GM18498 (cell line): ENCODE data around the gene SHANK1.

ENCODE experiments used
- ATAC-seq: cut with Tn5 transposase; IDR thresholded peaks from one replicate; pipeline ENCODE4 v1.9.1; 2021; ENCODE audit warnings: mild to moderate bottlenecking, moderate library complexity; ENCODE audit not compliant: unreplicated experiment

The SHANK1 gene

GRCh38 chr19:50729894-50730293 lies 10.3 kb upstream of the SHANK1 start:
- ATAC-seq: no peak

- ATAC-seq: no peak
Measured at GRCh38 chr19:50728084-50728737, 8.6 kb upstream of the SHANK1 start.

- ATAC-seq: no peak
Measured at GRCh38 chr19:50725911-50726230, 6.3 kb upstream of the SHANK1 start.

GRCh38 chr19:50725218-50725910 lies 5.8 kb upstream of the SHANK1 start:
- peak; percentile 24 for ATAC-seq

GRCh38 chr19:50724522-50725217 lies 5.1 kb upstream of the SHANK1 start:
- ATAC-seq: peak; percentile 79

GRCh38 chr19:50723735-50724521 lies 4.3 kb upstream of the SHANK1 start:
- ATAC-seq: no peak

GRCh38 chr19:50723069-50723468 lies 3.5 kb upstream of the SHANK1 start, which contains the start of gene CLEC11A:
Gene CLEC11A, plus strand, starts transcription at chr19:50723364. Its CDS starts 162 bp downstream, at chr19:50723526.
- no peak for ATAC-seq

GRCh38 chr19:50722201-50723013 lies 2.8 kb upstream of the SHANK1 start:
- no peak for ATAC-seq

GRCh38 chr19:50721441-50722137 lies 2.0 kb upstream of the SHANK1 start:
- no peak for ATAC-seq

- no peak for ATAC-seq
Measured at GRCh38 chr19:50720921-50721381, 1.3 kb upstream of the SHANK1 start.

GRCh38 chr19:50720181-50720920 lies 749 bp upstream of the SHANK1 start:
- ATAC-seq: no peak

GRCh38 chr19:50719119-50719435 lies 525 bp downstream of the SHANK1 start:
- no peak for ATAC-seq

- no peak for ATAC-seq
Measured at GRCh38 chr19:50718255-50719118, 1.1 kb downstream of the SHANK1 start.

- no peak for ATAC-seq
Measured at GRCh38 chr19:50717891-50718254, 1.7 kb downstream of the SHANK1 start.

- no peak for ATAC-seq
Measured at GRCh38 chr19:50717026-50717723, 2.4 kb downstream of the SHANK1 start.

- no peak for ATAC-seq
Measured at GRCh38 chr19:50716178-50717025, 3.2 kb downstream of the SHANK1 start.
